T-helper 1 cell treated with Interleukin-12 subunit alpha and Interleukin-12 subunit beta and Interleukin-4 antibody, amounts not matched to agents 30 μg/mL and 1 μg/mL, for 36 hours (primary cell): Measurements from ENCODE around the gene ZNF407.
A peak's percentile ranks its signal among the peaks of the same experiment; 100 is the strongest.

Source experiments
- H3K27ac Mint-ChIP-seq: one replicate; pipeline ENCODE4 v1.8.0; 2021; ENCODE audit warnings: mild to moderate bottlenecking, mixed read lengths
- H3K27me3 Mint-ChIP-seq: one replicate; pipeline ENCODE4 v1.8.0; 2021; ENCODE audit warnings: low read depth, mixed read lengths
- H3K36me3 Mint-ChIP-seq: one replicate; pipeline ENCODE4 v1.8.0; 2021; ENCODE audit warnings: low read depth, mixed read lengths
- H3K4me1 Mint-ChIP-seq: one replicate; pipeline ENCODE4 v1.8.0; 2021; ENCODE audit warnings: low read depth, mixed read lengths
- H3K4me3 Mint-ChIP-seq: one replicate; pipeline ENCODE4 v1.8.0; 2021; ENCODE audit warnings: mild to moderate bottlenecking, moderate library complexity, mixed read lengths
- H3K9me3 Mint-ChIP-seq: one replicate; pipeline ENCODE4 v1.8.0; 2021; ENCODE audit warnings: mixed read lengths

Gene ZNF407

DNA sequence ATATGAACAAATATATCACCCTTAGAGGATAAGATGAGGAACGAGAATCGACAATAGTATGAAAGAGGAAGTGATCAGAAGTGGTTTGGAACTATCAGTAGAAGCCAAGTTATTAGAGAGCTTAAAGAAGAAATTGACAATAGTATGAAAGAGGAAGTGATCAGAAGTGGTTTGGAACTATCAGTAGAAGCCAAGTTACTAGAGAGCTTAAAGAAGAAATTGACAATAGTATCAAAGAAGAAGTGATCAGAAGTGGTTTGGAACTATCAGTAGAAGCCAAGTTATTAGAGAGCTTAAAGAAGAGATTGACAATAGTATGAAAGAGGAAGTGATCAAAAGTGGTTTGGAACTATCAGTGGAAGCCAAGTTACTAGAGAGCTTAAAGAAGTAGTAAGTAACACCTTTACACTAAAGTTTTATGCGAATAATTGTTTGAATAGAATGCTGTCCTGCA is 175.5 kb downstream of the ZNF407 start:
- H3K27ac Mint-ChIP-seq: no peak overlapping the region
- H3K36me3 Mint-ChIP-seq: no peaks in the 10 kb centered on the region
- H3K9me3 Mint-ChIP-seq: no peaks in the 10 kb centered on the region
- H3K4me1 Mint-ChIP-seq: peaks cover 3% of the 10 kb centered on the region
- H3K27me3 Mint-ChIP-seq: no peaks in the 10 kb centered on the region
- H3K4me3 Mint-ChIP-seq: no peak overlapping the region

DNA sequence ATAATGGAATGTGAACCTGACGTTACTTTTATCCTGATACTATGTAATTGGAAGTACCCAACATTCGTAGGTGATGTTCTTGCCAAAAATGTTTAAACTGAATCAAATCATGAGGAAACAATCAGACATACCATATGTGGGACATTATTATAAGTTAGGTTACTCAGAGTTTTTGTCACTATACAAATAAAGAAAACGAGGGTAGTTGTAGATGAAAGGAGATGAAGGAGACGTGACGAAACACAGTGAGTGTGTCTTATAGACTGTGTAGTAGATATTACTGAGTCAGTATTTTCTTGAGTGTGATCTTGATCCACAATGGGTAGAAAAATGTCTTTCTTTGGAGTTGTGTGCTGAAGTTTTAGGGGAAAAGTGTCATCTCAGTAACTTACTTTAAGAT is 176.8 kb downstream of the ZNF407 start:
- no peaks in the 10 kb centered on the region for H3K9me3 Mint-ChIP-seq
- no peaks in the 10 kb centered on the region for H3K36me3 Mint-ChIP-seq
- no peak overlapping the region for H3K4me3 Mint-ChIP-seq
- H3K4me1 Mint-ChIP-seq: peaks cover 4% of the 10 kb centered on the region
- H3K27me3 Mint-ChIP-seq: no peaks in the 10 kb centered on the region
- H3K27ac Mint-ChIP-seq: no peak overlapping the region

DNA sequence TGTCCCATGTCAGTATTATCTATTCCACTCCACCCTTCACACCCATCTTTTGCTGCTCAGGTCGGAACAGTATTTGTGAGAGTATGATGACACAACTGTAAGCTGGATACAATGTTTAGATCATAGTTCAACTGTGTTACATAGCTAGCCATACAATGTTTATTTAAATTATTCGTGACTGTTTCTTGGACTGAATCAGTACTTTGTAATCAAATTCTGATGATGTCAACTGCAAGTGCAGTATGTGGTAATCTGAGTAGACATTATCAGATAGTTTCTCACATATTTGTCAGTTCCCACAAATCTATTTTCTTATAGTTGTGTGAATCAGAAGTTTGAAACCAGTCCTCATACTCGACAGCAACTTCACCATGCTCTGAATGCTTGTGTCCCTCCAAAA is 177.6 kb downstream of the ZNF407 start:
- no peaks in the 10 kb centered on the region for H3K27me3 Mint-ChIP-seq
- no peaks in the 10 kb centered on the region for H3K9me3 Mint-ChIP-seq
- H3K36me3 Mint-ChIP-seq: no peaks in the 10 kb centered on the region
- H3K27ac Mint-ChIP-seq: no peak overlapping the region
- peaks cover 4% of the 10 kb centered on the region for H3K4me1 Mint-ChIP-seq
- H3K4me3 Mint-ChIP-seq: no peak overlapping the region

DNA sequence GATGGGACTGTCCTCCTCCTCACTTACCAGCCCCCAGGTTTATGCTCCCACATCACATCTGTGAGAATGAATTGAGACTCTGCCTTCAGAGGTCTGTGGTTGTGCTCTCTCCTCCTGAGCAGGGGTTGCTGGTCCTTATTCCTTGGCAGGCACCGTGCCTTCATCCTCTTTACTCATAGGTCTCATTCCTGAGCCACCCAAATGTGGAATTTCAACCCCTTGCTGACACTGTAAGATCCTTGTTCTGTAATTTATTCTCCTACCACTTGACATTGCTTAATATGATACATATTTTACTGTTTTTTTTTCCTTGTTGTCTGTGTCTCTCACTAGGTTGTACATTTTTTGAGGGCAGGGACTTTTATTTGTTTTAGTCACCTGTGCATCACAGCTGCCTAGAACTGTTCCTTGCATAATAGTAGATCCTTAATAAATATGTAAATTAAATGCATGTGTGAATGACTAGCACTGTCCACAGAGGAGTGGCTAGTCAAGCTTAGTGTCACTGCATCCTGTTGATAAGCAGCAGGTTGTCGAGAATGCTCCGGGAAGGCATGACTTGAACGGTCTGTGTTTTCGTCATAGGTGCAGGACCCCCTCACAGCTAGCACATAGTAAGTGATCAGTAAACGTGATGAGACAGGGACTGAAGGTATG is 180.6 kb downstream of the ZNF407 start:
- no peaks in the 10 kb centered on the region for H3K36me3 Mint-ChIP-seq
- H3K27ac Mint-ChIP-seq: peak overlapping the region; percentile 6
- no peak overlapping the region for H3K4me3 Mint-ChIP-seq
- H3K9me3 Mint-ChIP-seq: no peaks in the 10 kb centered on the region
- H3K4me1 Mint-ChIP-seq: peaks cover 4% of the 10 kb centered on the region
- no peaks in the 10 kb centered on the region for H3K27me3 Mint-ChIP-seq

DNA sequence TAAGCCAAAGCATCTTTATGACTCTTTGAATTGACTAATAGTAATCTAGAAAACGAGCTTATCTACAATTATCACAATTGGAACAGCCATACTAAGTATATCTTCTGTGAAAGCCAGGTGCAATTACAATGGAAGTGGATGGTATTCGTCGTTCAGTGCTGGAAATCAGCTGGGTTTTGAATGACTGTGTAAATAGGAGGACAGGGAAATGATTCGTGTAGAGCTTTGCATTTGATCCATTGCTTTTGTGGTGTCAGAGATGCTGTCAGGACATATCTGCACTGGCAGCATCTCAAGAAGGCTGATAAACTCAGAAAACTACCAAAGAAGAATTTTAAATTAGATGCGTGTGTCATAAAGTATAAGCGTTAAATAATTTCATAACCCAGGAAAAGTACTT is 187.1 kb downstream of the ZNF407 start:
- no peaks in the 10 kb centered on the region for H3K4me1 Mint-ChIP-seq
- H3K27me3 Mint-ChIP-seq: no peaks in the 10 kb centered on the region
- no peak overlapping the region for H3K4me3 Mint-ChIP-seq
- no peaks in the 10 kb centered on the region for H3K9me3 Mint-ChIP-seq
- H3K27ac Mint-ChIP-seq: no peak overlapping the region
- no peaks in the 10 kb centered on the region for H3K36me3 Mint-ChIP-seq

DNA sequence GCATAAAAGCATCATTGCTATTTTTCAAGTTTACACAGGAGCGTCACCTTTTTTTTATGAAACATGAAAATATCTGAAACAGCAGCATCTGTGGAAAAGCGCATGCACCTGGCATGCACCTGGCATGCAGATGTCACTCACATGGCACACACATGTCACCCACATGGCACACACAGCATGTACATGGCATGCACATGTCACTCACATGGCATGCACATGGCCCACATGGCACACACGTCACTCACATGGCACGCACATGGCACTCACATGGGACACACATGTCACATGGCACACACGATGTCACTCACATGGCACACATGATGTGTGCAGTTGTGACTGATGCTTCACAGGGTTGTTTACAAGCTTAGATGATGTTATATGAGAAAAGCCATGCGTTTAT is 188.0 kb downstream of the ZNF407 start:
- no peaks in the 10 kb centered on the region for H3K36me3 Mint-ChIP-seq
- no peaks in the 10 kb centered on the region for H3K4me1 Mint-ChIP-seq
- no peak overlapping the region for H3K4me3 Mint-ChIP-seq
- H3K27ac Mint-ChIP-seq: no peak overlapping the region
- H3K27me3 Mint-ChIP-seq: no peaks in the 10 kb centered on the region
- H3K9me3 Mint-ChIP-seq: no peaks in the 10 kb centered on the region

DNA sequence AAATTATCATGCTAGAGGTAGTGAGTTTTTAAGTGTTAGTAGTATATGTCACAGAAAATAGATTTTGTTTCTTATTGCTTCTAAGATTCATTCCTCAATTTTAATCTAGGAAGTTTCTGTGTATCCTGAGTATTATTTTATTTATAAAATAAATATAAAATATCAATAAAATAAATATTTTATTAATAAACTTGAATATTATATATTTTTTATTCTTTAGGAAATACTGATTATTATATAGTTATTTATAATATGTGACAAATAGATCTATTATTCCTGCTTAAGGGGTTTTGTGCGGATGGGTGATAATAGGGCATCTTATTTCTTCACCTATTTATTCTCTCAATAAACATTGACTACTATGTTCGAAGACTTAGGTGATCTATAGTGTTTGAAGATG is 191.0 kb downstream of the ZNF407 start:
- Mint-ChIP-seq H3K27me3 (no peaks in the 10 kb centered on the region), H3K4me3 (no peak overlapping the region), H3K27ac (no peak overlapping the region), H3K9me3 (no peaks in the 10 kb centered on the region), H3K4me1 (no peaks in the 10 kb centered on the region), H3K36me3 (no peaks in the 10 kb centered on the region)

DNA sequence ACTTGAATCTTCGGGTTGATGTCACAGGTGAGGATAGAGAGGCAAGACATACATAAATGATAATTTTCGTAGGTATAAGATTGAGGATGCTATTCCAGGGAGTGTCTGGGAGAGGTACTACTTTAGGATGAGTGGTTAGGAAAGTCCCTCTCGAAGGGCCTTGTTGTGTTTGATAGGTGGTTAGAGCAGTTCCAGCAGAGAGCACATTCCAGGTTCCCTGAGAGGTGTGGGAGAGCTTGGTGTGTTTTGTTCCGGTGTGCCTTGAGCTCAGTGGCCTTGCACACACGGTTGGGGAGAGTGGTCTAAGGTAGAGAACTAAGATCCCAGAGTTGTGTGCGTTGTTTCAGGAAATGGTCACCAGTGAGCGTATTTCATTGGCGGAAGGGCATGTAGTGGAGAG is 191.4 kb downstream of the ZNF407 start:
- Mint-ChIP-seq H3K4me1 (no peaks in the 10 kb centered on the region), H3K27me3 (no peaks in the 10 kb centered on the region), H3K27ac (no peak overlapping the region), H3K9me3 (no peaks in the 10 kb centered on the region), H3K4me3 (no peak overlapping the region), H3K36me3 (no peaks in the 10 kb centered on the region)

DNA sequence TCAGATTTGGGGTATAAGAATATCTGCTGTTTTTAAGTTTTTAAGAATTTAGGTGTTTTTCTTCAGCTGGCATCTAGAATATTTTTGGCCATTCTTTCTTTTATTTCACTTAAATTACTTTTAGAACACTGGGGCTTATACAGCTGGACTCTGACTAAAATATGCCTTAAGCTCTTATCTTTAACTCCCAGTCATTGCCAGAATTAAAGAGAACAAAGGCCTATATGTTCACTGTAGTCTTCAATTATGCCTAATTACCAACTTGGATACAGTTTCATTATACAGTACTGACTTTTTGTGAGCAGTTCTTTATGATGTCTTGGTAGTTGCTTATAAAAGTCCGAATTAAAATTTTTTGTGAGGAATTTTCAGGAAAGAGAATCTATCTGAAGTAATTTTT is 192.8 kb downstream of the ZNF407 start:
- H3K36me3 Mint-ChIP-seq: no peaks in the 10 kb centered on the region
- no peak overlapping the region for H3K4me3 Mint-ChIP-seq
- no peaks in the 10 kb centered on the region for H3K4me1 Mint-ChIP-seq
- no peaks in the 10 kb centered on the region for H3K9me3 Mint-ChIP-seq
- no peak overlapping the region for H3K27ac Mint-ChIP-seq
- H3K27me3 Mint-ChIP-seq: no peaks in the 10 kb centered on the region

DNA sequence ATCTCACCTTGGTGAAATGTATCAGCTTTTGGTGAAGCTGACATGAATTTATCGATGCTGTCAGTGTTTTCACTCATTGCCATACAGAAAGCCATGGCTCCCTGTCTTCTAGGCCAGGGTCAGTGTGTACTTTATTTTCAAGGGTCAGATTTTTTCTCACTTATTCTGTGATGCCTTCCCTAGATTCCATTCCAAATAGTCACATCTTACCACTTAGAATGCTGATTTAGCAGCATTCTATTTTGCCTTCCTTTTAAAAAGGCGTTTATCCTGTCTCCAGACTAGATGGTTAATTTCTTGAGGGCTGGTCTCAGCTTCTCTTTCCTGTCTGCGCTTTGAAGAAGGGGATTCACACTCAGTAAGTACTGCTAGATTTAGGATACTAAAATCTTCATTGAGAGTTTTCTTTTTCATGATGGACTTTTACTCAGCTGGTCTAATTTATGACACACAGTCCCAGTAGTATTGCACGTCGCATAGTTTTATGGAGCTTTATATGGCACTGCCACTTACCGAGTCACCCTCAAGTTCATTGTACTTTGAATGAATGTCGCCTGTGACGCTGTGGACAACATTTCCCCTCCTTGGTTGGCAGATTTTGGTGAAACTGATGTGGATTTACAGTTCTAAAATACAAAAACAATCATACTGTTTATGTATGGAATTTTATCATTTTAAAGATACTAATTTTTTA is 194.0 kb downstream of the ZNF407 start:
- Mint-ChIP-seq H3K4me3 (no peak overlapping the region), H3K9me3 (no peaks in the 10 kb centered on the region), H3K4me1 (no peaks in the 10 kb centered on the region), H3K27ac (no peak overlapping the region), H3K36me3 (no peaks in the 10 kb centered on the region), H3K27me3 (no peaks in the 10 kb centered on the region)

DNA sequence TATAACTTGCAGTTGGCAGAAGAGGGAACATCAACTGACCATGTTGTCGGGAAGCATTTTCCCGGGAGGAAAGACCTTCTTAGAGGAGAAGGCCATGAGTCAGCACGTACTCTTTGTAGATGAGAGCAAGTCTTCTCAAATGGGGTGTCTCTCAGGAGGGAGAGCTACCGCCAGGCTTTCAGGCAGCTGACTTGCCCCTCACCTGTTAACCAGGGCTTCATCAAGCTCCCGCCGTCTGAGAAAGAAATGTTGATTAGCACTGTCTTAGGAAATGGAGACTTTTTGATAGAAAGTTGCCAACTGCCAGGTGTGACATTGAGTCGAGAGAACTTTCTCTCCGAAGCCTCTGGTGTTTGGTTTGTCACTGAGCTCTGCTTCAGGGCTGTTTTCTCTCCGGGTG is 196.1 kb downstream of the ZNF407 start:
- H3K27me3 Mint-ChIP-seq: no peaks in the 10 kb centered on the region
- no peaks in the 10 kb centered on the region for H3K36me3 Mint-ChIP-seq
- H3K27ac Mint-ChIP-seq: no peak overlapping the region
- H3K9me3 Mint-ChIP-seq: no peaks in the 10 kb centered on the region
- H3K4me1 Mint-ChIP-seq: peaks cover 8% of the 10 kb centered on the region
- H3K4me3 Mint-ChIP-seq: no peak overlapping the region

DNA sequence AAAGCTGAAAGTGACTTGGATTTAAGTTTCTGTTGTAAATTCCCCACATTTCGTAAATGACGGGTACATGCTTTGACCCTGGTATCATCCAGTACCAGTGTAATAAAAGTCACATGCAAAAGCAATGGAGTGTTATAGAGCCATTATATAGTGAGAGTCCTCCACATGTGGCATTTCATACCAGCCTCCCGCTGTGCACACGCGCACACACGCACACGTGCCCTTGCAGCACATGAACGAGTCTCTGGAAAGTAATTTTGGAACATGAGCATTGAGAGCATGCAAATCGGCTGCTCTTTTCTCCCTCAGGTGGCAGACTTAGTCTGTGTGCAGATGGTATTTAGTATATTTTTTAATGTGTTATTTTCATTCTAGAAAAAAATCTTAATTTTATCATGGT is 198.1 kb downstream of the ZNF407 start:
- no peaks in the 10 kb centered on the region for H3K27me3 Mint-ChIP-seq
- no peaks in the 10 kb centered on the region for H3K36me3 Mint-ChIP-seq
- H3K4me1 Mint-ChIP-seq: peaks cover 8% of the 10 kb centered on the region
- H3K4me3 Mint-ChIP-seq: no peak overlapping the region
- H3K27ac Mint-ChIP-seq: no peak overlapping the region
- H3K9me3 Mint-ChIP-seq: no peaks in the 10 kb centered on the region

DNA sequence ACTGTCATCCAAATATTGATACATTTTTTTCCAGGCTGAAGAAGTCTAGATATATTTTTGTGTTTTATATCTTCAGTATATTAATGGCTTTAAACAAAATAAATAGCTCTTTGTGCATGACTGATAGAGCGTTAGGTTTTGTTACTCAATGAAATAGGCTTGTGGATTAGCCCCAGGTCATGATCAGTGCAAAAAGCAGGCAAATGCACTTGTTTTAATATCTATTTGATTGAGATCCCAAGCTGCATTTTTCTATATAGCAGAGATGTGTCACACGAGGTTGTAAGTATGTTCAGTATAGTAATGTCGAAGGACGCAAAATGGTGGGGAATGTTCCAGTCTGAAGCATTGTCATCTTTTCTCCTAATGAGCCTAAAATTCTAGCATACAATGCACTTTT is 198.5 kb downstream of the ZNF407 start:
- H3K36me3 Mint-ChIP-seq: no peaks in the 10 kb centered on the region
- no peak overlapping the region for H3K4me3 Mint-ChIP-seq
- H3K27ac Mint-ChIP-seq: no peak overlapping the region
- no peaks in the 10 kb centered on the region for H3K9me3 Mint-ChIP-seq
- H3K4me1 Mint-ChIP-seq: peaks cover 8% of the 10 kb centered on the region
- no peaks in the 10 kb centered on the region for H3K27me3 Mint-ChIP-seq

DNA sequence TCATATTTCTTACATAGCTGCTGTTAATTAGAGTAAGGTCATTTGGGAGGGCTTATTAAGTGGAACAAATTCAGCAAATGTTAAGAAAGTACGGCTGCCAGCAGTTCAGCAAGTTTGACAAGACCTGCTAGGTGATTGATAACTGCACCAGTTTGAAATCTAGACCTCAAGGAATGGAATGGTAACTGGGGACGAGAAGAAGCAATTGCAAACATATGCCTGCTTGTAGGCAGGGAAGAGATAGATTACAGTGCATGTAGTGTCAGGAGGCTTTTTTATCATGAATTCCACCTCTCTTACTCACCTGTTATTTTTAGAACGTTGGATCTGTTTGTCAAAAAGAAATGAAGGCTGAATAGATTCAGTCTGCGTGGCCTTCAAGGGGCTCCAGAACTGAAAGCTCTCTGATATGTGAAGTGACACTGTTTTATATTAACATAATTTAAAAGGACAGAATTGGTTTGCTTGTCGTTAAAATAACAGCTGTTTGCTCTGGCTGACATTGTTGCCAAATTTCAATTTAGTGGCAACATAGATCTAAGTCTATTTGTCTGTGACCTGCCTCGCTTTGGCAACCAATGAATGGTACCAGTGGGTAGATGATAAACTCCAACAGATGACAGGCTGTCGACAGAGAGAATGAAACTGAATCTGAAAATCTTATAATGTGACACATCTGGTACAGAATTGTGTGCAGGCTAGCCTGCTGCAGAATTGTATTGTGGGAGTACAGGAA is 199.3 kb downstream of the ZNF407 start:
- Mint-ChIP-seq H3K27me3 (no peaks in the 10 kb centered on the region), H3K36me3 (no peaks in the 10 kb centered on the region), H3K4me3 (no peak overlapping the region), H3K9me3 (no peaks in the 10 kb centered on the region), H3K27ac (peak overlapping the region; percentile 13), H3K4me1 (peaks cover 8% of the 10 kb centered on the region)

DNA sequence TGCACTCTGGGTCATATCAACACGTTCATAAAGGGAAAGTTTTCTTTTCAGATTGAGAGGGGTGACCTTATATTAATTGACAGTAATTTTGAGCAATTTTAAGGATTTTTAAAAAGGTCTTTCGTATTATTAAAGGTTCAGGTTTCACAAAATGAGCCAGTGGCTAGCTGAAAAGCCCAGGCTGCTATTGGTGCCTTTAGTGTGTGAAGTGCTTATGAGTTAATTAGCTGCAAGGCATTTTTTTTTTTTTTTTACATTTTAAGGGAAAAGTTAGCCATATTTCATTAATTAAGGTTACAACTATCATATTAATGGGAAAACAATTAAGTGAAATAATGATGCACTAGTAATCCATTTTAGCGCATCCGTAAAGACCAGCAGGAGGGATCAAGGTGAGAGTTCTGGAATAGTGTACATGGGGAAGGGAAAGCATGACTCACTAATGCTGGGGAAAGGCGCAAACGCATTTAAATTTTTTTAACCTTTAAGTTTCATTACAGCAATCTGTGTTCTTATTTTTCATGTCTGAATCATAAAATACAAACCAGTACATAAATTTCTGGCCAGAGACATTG is 200.0 kb downstream of the ZNF407 start:
- peaks cover 8% of the 10 kb centered on the region for H3K4me1 Mint-ChIP-seq
- H3K9me3 Mint-ChIP-seq: no peaks in the 10 kb centered on the region
- no peak overlapping the region for H3K4me3 Mint-ChIP-seq
- H3K27me3 Mint-ChIP-seq: no peaks in the 10 kb centered on the region
- H3K27ac Mint-ChIP-seq: peak overlapping the region; percentile 13
- H3K36me3 Mint-ChIP-seq: no peaks in the 10 kb centered on the region
